Left cardiac atrium (tissue), 4 donors: Measurements from ENCODE around the gene TBC1D4. TPM values are rescaled to one million over a fixed set of nuclear protein-coding genes. Genes with fewer than 3 reads are reported as not detected.
A peak's percentile ranks its signal among the peaks of the same experiment; 100 is the strongest.
"Not testable (repeated sequence)": the region's sequence is repeated elsewhere in the genome, so short reads cannot be mapped to it uniquely, and the experiment has no call there.

Experiments
- ATAC-seq, 2 donors: fragments of 200-7000 bp; cut with Tn5 transposase; one replicate each; pipeline ENCODE4 v1.9.1; 2020; ENCODE audit warnings: mild to moderate bottlenecking in 2 of 2, moderate library complexity in 2 of 2
- DNase-seq: peaks from one replicate; pipeline ENCODE4 v3.0.0-alpha.2; 2020
- intact Hi-C, 2 donors: fragments of 100-400 bp; cut with DNase I; formaldehyde crosslinking; loops; one replicate each; pipeline versions ENCODE4 v1.14.1 to v1.15.1; 2022 to 2023
- total RNA-seq, 2 donors: library from RNA; stranded (reverse); fragmentation: NEBNext Ultra II Directional; extraction: Animal tissue kit (Norgen Biotek cat#: 25700); gene quantifications; one replicate each; pipeline ENCODE4 v1.2.1, GENCODE V29; 2021
- donor health status: DM: no; HTN: yes; CAD: no.
- donor health status: DM: no; HTN: yes; CAD: no; lungs with severe emphysema.
- donor health status: DM: yes; HTN: yes; CAD: no.
- donor health status: Dilated cardiomyopathy.

The TBC1D4 gene
- total RNA-seq, 2 donors from 2014 or later = 47.7 to 54.2 TPM

- DNase-seq (no peak), ATAC-seq (no peak)
- intact Hi-C loops = no loop called here
Measured at GRCh38 chr13:75465236-75465635, 16.7 kb downstream of the TBC1D4 start.

- ATAC-seq (no peak), DNase-seq (no peak)
- intact Hi-C loops = no loop called here
Measured at GRCh38 chr13:75461314-75461713, 20.7 kb downstream of the TBC1D4 start.

- intact Hi-C loops = no loop called here
- DNase-seq = no peak
Measured at GRCh38 chr13:75460644-75461043, 21.3 kb downstream of the TBC1D4 start.

GRCh38 chr13:75458696-75459422 is 23.1 kb downstream of the TBC1D4 start:
- DNase-seq (peak; percentile 34), ATAC-seq (peak; percentile 85 to 86)
- intact Hi-C loops = no loop called here

More at GRCh38 chr13:75460644-75461043, 21.3 kb downstream of the TBC1D4 start:
- no peak for ATAC-seq

GRCh38 chr13:75455962-75456361 is 26.0 kb downstream of the TBC1D4 start:
- no peak for DNase-seq
- ATAC-seq = no peak
- intact Hi-C loops = no loop called here

GRCh38 chr13:75454497-75454896 is 27.5 kb downstream of the TBC1D4 start:
- intact Hi-C loops = no loop called here
- DNase-seq = no peak
- ATAC-seq = no peak

- ATAC-seq (peak; percentile 16 to 41), DNase-seq (no peak)
- intact Hi-C loops = no loop called here
Measured at GRCh38 chr13:75452564-75452963, 29.4 kb downstream of the TBC1D4 start.

GRCh38 chr13:75447493-75447892 is 34.5 kb downstream of the TBC1D4 start:
- ATAC-seq (no peak), DNase-seq (no peak)
- intact Hi-C loops = no loop called here

- intact Hi-C loops = no loop called here
- DNase-seq = no peak
- ATAC-seq = no peak
Measured at GRCh38 chr13:75446874-75447273, 35.1 kb downstream of the TBC1D4 start.

GRCh38 chr13:75445717-75446499 is 36.1 kb downstream of the TBC1D4 start:
- intact Hi-C loops = no loop called here
- ATAC-seq = peak; percentile 54 to 65
- no peak for DNase-seq

- intact Hi-C loops = no loop called here
- no peak for ATAC-seq
- no peak for DNase-seq
Measured at GRCh38 chr13:75444016-75444415, 38.0 kb downstream of the TBC1D4 start.

GRCh38 chr13:75443356-75443958 is 38.5 kb downstream of the TBC1D4 start:
- DNase-seq (no peak), ATAC-seq (no peak)
- intact Hi-C loops = no loop called here

- intact Hi-C loops = no loop called here
- ATAC-seq = peak in 1 of 2 donors; percentile 39
- no peak for DNase-seq
Measured at GRCh38 chr13:75442736-75443234, 39.2 kb downstream of the TBC1D4 start.

GRCh38 chr13:75440100-75440499 is 41.9 kb downstream of the TBC1D4 start:
- ATAC-seq = peak in 1 of 2 donors; percentile 14

GRCh38 chr13:75437582-75438318 is 44.2 kb downstream of the TBC1D4 start:
- ATAC-seq = peak; percentile 73 to 83
- intact Hi-C loops = no loop called here
- DNase-seq = no peak

More at GRCh38 chr13:75440100-75440499, 41.9 kb downstream of the TBC1D4 start:
- no peak for DNase-seq
- intact Hi-C loops = no loop called here

- DNase-seq, intact Hi-C loops, ATAC-seq: not testable (repeated sequence)
Measured at GRCh38 chr13:75434126-75434525, 47.8 kb downstream of the TBC1D4 start.

GRCh38 chr13:75432811-75433244 is 49.1 kb downstream of the TBC1D4 start:
- intact Hi-C loops = no loop called here
- no peak for ATAC-seq

GRCh38 chr13:75432045-75432444 is 49.9 kb downstream of the TBC1D4 start:
- ATAC-seq (peak in 1 of 2 donors; percentile 45), DNase-seq (no peak)
- intact Hi-C loops = no loop called here

More at GRCh38 chr13:75432811-75433244, 49.1 kb downstream of the TBC1D4 start:
- no peak for DNase-seq
